Inferior parietal cortex (tissue), 1 donor: ENCODE results near the gene CBL.
A peak's percentile ranks its signal among the peaks of the same experiment; 100 is the strongest.

Experiments used
- DNase-seq: peaks from one replicate; pipeline ENCODE4 v3.0.0-alpha.2; 2016; ENCODE audit errors: extremely low spot score

CBL gene

DNA sequence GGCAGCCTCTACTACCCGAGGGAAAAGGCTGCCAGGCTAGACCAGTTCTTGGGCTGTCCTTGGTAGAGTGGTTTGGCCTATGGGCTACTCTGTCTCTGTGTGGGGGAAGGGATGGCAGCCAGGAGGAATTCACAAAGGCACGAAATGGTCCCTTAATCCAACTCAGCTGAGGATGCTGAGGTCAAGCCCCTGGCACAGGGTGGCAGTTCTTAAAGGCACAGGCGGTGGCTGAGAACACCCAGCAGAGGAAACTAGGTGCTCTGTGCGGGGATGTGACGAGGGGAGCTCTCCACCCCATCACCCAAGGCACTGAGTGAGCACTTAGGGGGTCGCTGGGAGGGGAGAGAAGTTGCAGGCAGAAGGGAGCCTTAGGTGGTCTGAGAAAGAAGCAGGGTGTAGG, 140.5 kb downstream of the CBL start, which contains the start of gene MFRP:
TSS of gene MFRP (minus strand) at position 101 of the 400 bp plus-strand sequence. CDS start 192 bp downstream, outside the sequence.
- DNase-seq, result no peak

- no peak for DNase-seq
Measured at GRCh38 chr11:119347242-119347641, 141.1 kb downstream of the CBL start.

GRCh38 chr11:119347940-119348605, 141.9 kb downstream of the CBL start:
- no peak for DNase-seq

DNA sequence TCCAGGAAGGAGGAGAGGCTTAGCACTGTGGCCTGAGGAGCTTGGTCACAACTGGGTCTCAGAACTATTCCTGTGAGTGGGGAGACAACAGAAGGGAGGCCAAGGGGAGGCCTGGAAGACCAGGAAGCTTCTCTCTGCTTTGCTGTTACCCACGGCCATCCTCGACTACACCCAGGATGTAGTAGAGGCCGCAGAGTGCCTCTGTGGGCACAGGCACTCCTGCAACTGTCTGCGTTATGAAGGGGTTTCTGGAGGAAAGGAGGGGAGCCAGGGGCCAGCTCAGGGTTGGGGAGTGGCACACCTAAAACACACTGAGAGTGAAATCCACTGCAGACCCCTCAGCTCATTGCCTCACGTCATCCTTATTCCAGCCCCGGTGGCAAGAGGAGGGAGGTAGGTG, 144.2 kb downstream of the CBL start:
- DNase-seq, result no peak

GRCh38 chr11:119351232-119351631, 145.1 kb downstream of the CBL start:
- DNase-seq, result no peak

- DNase-seq, result no peak
Measured at GRCh38 chr11:119352857-119353260, 146.7 kb downstream of the CBL start.

- no peak for DNase-seq
Measured at GRCh38 chr11:119355091-119355843, 149.1 kb downstream of the CBL start.

GRCh38 chr11:119356349-119357031, 150.4 kb downstream of the CBL start:
- DNase-seq, result peak; percentile 74

DNA sequence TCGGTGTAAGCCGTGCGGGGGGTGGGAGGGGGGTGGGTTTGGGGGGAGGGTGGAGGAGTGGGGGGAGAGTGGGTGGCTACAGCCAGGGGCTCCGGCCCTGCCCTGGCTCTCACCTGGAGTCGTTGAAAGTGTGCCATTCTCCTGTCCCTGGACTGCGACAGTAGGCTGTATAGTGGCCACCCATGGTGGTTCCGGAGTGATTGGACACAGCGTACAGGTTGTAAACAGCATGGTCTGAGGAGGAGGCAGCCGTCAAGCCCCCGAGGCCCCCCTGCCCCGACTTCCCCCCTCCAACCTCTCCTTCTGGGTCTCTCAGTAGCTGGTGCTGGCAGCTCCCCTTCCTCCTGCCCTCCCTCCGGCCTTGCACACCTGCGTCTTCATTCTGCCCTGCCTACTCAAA, 150.9 kb downstream of the CBL start:
- DNase-seq, result no peak
